ENCODE data around the gene GPSM1. TPM values are rescaled to one million over a fixed set of nuclear protein-coding genes. Genes with fewer than 3 reads are reported as not detected.
"Not testable (repeated sequence)": the region's sequence is repeated elsewhere in the genome, so short reads cannot be mapped to it uniquely, and the experiment has no call there.

The GPSM1 gene
- total RNA-seq, 2 donors from 2014 or later = 5.9 to 16.3 TPM

DNA sequence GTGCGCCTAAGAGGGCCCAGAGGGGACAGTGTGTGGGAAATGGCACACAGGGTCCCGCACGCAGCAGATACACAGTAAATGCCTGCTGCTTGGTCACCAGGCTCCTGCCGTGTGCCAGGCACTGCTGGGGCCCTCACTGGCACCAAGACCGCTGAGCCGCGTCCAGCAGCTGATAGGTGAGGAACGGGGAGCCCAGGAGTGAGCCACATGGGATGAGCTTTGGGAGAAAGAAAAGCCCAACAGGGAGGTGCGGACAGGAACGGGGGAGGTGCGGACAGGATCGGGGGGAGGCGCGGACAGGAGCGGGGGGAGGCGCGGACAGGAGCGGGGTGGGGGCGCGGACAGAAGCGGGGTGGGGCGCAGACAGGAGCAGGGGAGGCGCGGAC is 16.5 kb downstream of the GPSM1 start:
- no peaks in the 10 kb centered on the region for H3K36me3 Mint-ChIP-seq (ENCODE audit: low read depth)
- no peaks in the 10 kb centered on the region for H3K27me3 Mint-ChIP-seq
- H3K9me3 Mint-ChIP-seq = no peaks in the 10 kb centered on the region
- ATAC-seq (replicated peaks) = no peak
- H3K4me3 Mint-ChIP-seq = no peak overlapping the region
- no peak overlapping the region for H3K27ac Mint-ChIP-seq
- H3K4me1 Mint-ChIP-seq = no peaks in the 10 kb centered on the region

- Mint-ChIP-seq H3K9me3 (no peaks in the 10 kb centered on the region), H3K27ac (no peak overlapping the region), H3K4me3 (no peak overlapping the region), H3K36me3 (ENCODE audit: low read depth) (no peaks in the 10 kb centered on the region), H3K4me1 (no peaks in the 10 kb centered on the region), H3K27me3 (no peaks in the 10 kb centered on the region)
- no peak for ATAC-seq (replicated peaks)
Observed at GRCh38 chr9:136344544-136345280, 17.4 kb downstream of the GPSM1 start.

DNA sequence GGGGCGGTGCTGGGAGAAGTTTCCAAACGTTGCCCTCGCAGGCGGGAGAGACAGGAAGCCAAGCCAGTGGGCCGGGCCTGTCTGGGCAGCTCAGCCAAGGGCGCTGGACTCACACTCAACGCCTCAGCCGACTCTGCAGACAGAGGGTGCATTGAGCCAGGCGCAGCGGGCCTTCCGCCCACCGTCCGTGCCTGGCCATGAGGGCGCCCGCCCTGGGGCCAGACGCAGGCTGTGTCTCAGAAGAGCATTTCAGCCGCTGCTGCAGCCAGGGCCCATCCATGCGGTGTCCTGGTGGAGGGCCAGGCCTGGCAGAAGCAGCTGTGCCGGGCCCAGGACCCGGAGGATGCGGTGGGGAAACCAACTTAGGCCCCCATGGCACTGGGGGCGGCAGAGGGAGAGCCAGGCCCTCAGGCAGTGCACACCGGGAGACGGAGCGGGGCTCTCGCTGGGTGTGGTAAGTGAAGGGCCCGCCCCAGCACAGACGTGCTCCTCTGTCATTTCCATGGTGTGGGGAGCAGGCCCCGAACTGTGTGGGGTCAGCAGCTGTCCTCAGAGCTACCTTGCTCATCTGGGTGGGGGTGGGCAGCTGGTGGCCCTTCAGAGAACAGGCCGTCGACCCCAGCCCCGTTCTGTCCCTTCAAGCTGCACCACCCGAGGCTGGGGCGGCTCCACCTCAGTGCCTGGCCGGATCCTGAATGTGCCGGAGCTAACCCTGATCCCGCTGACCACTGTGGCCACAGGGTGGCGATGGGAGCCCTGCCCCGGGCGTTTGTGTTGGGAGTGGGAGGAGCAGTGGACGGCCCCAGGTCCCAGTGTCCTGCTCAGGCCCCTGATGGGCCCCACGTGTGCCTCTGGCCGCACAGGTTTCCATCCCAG is 18.2 kb downstream of the GPSM1 start:
- Mint-ChIP-seq H3K9me3 (no peaks in the 10 kb centered on the region), H3K27me3 (no peaks in the 10 kb centered on the region), H3K4me1 (no peaks in the 10 kb centered on the region), H3K27ac (no peak overlapping the region), H3K36me3 (ENCODE audit: low read depth) (no peaks in the 10 kb centered on the region), H3K4me3 (no peak overlapping the region)
- no peak for ATAC-seq (replicated peaks)

DNA sequence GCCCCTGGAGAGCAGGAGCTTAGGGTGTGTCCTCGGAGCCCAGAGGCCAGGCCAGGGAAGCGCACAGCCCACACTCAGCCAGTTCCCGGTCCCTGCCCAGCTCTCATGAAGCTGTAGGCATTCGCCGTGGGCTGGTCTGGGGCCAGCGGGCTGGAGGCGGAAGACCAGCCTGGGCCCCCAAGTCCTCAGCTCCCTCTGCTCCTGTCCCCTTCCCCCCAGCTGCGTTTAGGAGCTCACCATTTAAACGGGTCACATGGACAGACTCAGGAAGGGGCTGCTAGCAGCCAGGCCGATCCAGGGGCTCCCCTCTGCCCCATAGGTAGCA is 18.8 kb downstream of the GPSM1 start:
- ATAC-seq (replicated peaks) = no peak
- Mint-ChIP-seq H3K4me1 (no peaks in the 10 kb centered on the region), H3K27me3 (no peaks in the 10 kb centered on the region), H3K36me3 (ENCODE audit: low read depth) (no peaks in the 10 kb centered on the region), H3K9me3 (no peaks in the 10 kb centered on the region), H3K4me3 (no peak overlapping the region), H3K27ac (no peak overlapping the region)

DNA sequence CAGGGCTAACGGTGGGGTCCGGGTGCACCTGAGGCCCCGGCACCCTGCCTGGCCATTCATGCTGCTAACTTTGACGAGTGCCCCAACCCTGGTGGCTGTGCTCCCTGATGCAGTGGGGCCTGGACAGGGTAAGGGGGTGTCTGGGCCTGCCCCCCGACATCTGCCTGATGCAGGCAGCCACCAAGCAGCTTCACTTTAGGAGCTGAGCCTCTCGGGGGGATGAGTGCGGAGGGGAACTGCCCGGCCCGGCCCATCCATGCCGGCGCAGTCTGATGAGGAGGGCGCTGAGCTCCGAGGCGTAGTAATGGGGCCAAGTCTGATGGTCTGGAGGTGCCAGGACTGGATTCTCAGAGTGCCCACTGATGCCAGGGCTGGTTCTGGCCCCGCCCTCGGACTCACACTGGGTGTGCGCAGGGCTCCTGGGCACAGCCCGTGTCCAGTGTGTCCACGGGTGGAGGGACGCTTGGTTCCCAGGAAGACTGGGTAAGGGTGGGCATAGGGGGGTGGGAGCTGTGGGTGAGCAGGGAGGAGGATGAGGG is 19.7 kb downstream of the GPSM1 start:
- no peaks in the 10 kb centered on the region for H3K9me3 Mint-ChIP-seq
- ATAC-seq (replicated peaks) = no peak
- no peak overlapping the region for H3K27ac Mint-ChIP-seq
- no peaks in the 10 kb centered on the region for H3K36me3 Mint-ChIP-seq (ENCODE audit: low read depth)
- no peaks in the 10 kb centered on the region for H3K4me1 Mint-ChIP-seq
- no peak overlapping the region for H3K4me3 Mint-ChIP-seq
- no peaks in the 10 kb centered on the region for H3K27me3 Mint-ChIP-seq

GRCh38 chr9:136347472-136348256 is 20.3 kb downstream of the GPSM1 start:
- no peaks in the 10 kb centered on the region for H3K9me3 Mint-ChIP-seq
- H3K27me3 Mint-ChIP-seq = no peaks in the 10 kb centered on the region
- ATAC-seq (replicated peaks) = no peak
- no peak overlapping the region for H3K4me3 Mint-ChIP-seq
- H3K27ac Mint-ChIP-seq = no peak overlapping the region
- no peaks in the 10 kb centered on the region for H3K4me1 Mint-ChIP-seq
- H3K36me3 Mint-ChIP-seq (ENCODE audit: low read depth) = no peaks in the 10 kb centered on the region

- Mint-ChIP-seq H3K9me3 (no peaks in the 10 kb centered on the region), H3K4me3 (no peak overlapping the region), H3K4me1 (no peaks in the 10 kb centered on the region), H3K27me3 (no peaks in the 10 kb centered on the region), H3K27ac (no peak overlapping the region), H3K36me3 (ENCODE audit: low read depth) (no peaks in the 10 kb centered on the region)
- ATAC-seq (replicated peaks) = no peak
Observed at GRCh38 chr9:136348691-136349090, 21.4 kb downstream of the GPSM1 start.

- no peak overlapping the region for H3K27ac Mint-ChIP-seq
Observed at GRCh38 chr9:136349546-136349945, 22.2 kb downstream of the GPSM1 start.

DNA sequence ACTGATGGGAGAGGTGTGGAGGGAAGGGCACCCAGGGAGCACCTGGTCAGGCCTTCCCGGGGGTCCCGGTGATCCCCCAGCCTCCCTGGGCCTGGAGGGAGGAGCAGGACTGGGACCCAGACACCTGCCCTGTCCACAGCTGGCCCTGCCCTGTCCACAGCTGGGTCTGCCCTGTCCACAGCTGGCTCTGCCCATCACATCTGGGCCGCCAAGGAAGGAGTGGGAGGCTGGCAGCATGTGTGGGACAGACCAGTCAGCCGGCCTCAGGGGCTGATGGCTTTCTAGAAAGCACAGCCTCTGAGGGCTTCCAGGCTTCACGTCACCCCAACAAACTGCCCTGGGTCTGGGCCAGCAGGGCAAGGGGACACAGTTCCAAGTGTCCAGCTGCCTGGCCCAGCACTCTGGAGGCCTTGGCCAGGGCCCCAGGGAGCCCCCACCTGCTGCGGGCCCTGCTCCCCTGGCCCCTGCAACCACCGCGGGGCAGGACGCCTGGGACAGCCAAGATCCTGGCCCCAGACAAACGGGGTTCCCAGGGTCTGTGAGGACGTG is 24.0 kb downstream of the GPSM1 start:
- Mint-ChIP-seq H3K4me3 (no peak overlapping the region), H3K4me1 (no peaks in the 10 kb centered on the region), H3K36me3 (ENCODE audit: low read depth) (no peaks in the 10 kb centered on the region), H3K27ac (no peak overlapping the region), H3K9me3 (no peaks in the 10 kb centered on the region), H3K27me3 (no peaks in the 10 kb centered on the region)
- no peak for ATAC-seq (replicated peaks)

More at GRCh38 chr9:136349546-136349945, 22.2 kb downstream of the GPSM1 start:
- Mint-ChIP-seq H3K4me3 (no peak overlapping the region), H3K36me3 (ENCODE audit: low read depth) (no peaks in the 10 kb centered on the region), H3K27me3 (no peaks in the 10 kb centered on the region), H3K9me3 (no peaks in the 10 kb centered on the region), H3K4me1 (no peaks in the 10 kb centered on the region)
- ATAC-seq (replicated peaks) = no peak

DNA sequence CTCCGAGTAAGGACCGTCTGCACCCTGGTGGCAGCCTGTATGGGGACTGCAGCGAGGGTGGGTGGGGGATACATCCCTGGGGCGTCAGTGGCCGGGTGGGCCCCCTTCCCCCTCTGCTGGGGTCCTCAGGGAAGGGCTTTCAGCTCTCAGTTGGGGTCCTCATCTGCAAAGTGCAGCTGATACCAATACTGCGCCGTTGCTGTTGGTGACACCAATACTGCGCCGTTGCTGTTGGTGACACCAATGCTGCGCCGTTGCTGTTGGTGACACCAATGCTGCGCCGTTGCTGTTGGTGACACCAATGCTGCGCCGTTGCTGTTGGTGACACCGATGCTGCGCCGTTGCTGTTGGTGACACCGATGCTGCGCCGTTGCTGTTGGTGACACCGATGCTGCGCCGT is 24.5 kb downstream of the GPSM1 start:
- H3K4me1 Mint-ChIP-seq; H3K27me3 Mint-ChIP-seq; H3K9me3 Mint-ChIP-seq; ATAC-seq (replicated peaks); H3K27ac Mint-ChIP-seq; H3K4me3 Mint-ChIP-seq; H3K36me3 Mint-ChIP-seq (ENCODE audit: low read depth): not testable (repeated sequence)

GRCh38 chr9:136352682-136353081 is 25.3 kb downstream of the GPSM1 start:
- H3K36me3 Mint-ChIP-seq (ENCODE audit: low read depth) = no peaks in the 10 kb centered on the region
- H3K4me3 Mint-ChIP-seq = no peak overlapping the region
- no peaks in the 10 kb centered on the region for H3K9me3 Mint-ChIP-seq
- no peak overlapping the region for H3K27ac Mint-ChIP-seq
- ATAC-seq (replicated peaks) = no peak
- H3K4me1 Mint-ChIP-seq = no peaks in the 10 kb centered on the region
- H3K27me3 Mint-ChIP-seq = no peaks in the 10 kb centered on the region

DNA sequence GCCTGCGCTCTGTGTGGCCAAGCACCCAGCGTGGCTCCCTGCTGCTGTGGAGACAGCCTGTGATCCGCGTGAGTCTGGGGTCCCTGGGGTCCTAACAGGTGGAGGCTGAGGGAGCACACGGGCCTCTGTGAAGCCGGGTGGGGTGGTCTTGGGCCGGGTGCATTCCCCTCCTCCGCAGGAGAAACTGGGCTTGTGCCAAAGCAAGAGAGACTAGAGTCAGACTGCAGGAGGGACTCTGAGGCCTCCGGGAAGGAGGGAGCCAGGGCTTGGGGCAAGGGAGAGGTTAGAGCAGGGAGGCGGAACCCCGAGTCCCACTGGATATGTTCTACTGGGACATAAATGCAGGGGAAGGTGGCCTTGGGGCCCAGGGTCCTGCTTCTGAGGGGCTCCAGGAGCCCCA is 25.7 kb downstream of the GPSM1 start:
- Mint-ChIP-seq H3K36me3 (ENCODE audit: low read depth) (no peaks in the 10 kb centered on the region), H3K4me1 (no peaks in the 10 kb centered on the region), H3K27me3 (no peaks in the 10 kb centered on the region), H3K9me3 (no peaks in the 10 kb centered on the region), H3K4me3 (no peak overlapping the region), H3K27ac (no peak overlapping the region)
- no peak for ATAC-seq (replicated peaks)

DNA sequence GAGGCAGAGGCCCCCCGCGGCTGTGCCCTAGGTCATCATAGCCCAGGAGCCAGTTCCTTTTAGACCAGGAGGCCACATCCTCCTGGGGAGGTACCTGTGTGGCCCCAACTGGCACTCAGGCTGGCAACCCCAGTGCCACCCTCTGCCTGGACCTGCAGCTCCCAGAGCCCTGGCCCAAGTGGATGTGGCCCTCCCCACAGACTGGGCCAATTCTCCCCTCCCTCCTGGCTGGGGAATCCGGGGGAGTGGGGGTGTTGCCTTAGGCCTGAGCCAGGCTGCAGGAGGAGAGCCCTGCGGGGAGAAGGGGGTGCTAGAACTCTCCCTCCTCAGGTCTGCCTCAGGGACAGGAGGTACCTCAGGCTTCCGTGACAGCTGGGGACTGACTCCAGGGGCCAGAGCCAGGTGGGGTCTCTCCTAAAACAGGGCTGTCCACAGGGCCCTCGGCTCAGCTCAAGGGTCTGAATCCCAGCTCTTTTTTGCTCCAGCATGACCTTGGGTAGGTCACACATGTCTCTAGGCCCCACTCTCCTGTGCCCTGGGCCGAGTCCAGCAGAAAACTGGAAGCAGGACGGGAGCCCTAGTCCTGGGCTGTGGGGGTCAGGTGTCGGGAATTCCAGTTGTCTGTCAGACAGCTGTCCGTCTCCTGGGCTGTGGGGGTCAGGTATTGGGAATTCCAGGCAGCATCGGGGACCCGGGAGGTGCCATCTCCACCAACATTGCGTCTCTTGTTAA is 26.6 kb downstream of the GPSM1 start:
- Mint-ChIP-seq H3K36me3 (ENCODE audit: low read depth) (no peaks in the 10 kb centered on the region), H3K4me1 (no peaks in the 10 kb centered on the region), H3K4me3 (no peak overlapping the region), H3K27ac (no peak overlapping the region), H3K27me3 (no peaks in the 10 kb centered on the region), H3K9me3 (no peaks in the 10 kb centered on the region)
- ATAC-seq (replicated peaks) = no peak

DNA sequence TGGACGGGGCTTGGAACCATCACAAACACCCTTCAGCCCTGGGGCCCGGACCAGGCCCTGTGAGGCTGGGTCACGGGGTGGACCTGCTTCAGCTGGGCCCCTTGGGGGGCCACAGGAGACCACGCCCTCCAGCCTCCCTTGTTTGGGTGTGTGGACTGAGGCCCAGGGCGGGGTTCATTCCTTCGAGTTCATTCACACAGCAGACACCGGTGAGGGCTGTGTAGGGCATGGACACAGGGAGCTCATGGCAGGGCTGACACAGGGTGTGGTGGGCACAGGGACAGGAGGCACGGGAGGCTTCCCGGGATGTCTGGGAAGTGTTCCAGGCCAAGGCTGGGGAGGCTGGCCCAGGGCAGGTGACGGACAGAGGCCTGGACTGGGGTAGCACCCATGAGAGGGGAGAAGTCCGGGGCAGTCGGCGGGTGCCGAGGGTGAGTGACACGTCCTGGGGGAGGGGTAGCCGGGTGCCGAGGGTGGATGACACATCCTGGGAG is 27.3 kb downstream of the GPSM1 start:
- H3K27ac Mint-ChIP-seq = no peak overlapping the region
- H3K9me3 Mint-ChIP-seq = no peaks in the 10 kb centered on the region
- no peak for ATAC-seq (replicated peaks)
- H3K4me3 Mint-ChIP-seq = no peak overlapping the region
- no peaks in the 10 kb centered on the region for H3K36me3 Mint-ChIP-seq (ENCODE audit: low read depth)
- H3K4me1 Mint-ChIP-seq = no peaks in the 10 kb centered on the region
- no peaks in the 10 kb centered on the region for H3K27me3 Mint-ChIP-seq

Data from activated T-helper 17 cell treated with anti-CD3 and anti-CD28 coated beads, Interleukin-2, amount 50 U/mL, for 72 hours (primary cell).